CD1c-positive myeloid dendritic cell (primary cell): ENCODE data around the gene ESR2.

Source experiments
- DNase-seq: peaks from one replicate; pipeline ENCODE4 v3.0.0-alpha.2; 2016; ENCODE audit errors: extremely low spot score

Gene ESR2

DNA sequence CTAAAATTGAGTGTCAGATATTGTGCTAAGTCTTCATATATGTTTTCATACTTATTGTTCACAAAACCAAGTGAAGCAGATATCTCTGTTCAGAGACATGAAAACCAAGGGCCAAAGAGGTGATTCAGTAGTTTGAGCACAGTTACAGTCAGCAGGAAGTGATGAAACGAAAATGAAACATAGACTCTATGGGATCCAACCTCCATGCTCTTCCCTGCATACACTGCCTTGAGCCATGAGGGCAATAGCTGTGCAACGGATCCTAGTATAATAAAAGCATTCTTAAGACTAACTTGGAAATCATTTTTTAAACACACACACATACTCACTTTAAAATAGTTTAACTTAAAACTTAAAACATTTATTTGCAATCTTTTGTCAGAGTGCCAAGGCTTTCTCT lies 27.9 kb downstream of the ESR2 start:
- DNase-seq: no peak

GRCh38 chr14:64265222-64265621 lies 28.9 kb downstream of the ESR2 start:
- DNase-seq: peak; percentile 1

DNA sequence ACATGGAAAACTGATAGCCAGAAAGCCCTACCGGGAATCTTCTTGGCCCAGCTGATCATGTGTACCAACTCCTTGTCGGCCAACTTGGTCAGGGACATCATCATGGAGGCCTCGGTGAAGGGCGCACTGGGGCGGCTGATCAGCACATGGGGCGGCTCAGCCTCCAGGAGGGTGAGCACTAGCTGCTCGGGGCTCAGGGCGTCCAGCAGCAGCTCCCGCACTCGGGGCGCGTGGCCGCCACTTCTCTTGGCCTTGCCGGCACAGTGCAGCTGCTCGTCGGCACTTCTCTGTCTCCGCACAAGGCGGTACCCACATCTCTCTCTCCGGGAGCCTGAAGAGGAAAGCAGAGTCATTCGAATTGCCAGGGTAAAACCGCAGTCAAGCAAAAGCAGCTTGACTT lies 33.8 kb downstream of the ESR2 start:
- DNase-seq: no peak

DNA sequence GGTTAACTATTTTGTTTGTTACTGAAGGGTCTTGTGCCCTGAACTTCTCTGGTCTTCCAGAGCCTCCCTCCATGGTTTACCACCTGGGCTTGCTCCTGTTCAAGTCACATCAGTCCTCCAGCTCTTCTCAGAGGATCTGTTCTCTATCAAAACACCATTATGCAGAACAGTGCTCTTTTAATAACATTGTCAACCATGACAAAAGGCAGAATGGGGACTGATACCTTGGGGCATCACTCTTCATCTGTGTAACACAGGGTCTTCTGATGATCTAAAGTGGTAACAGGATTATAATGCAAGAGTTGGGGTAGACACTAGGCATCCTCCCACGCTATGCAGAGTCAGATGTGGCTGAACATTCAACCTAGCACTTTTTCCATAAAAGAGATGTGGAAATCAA lies 38.4 kb downstream of the ESR2 start:
- DNase-seq: no peak

DNA sequence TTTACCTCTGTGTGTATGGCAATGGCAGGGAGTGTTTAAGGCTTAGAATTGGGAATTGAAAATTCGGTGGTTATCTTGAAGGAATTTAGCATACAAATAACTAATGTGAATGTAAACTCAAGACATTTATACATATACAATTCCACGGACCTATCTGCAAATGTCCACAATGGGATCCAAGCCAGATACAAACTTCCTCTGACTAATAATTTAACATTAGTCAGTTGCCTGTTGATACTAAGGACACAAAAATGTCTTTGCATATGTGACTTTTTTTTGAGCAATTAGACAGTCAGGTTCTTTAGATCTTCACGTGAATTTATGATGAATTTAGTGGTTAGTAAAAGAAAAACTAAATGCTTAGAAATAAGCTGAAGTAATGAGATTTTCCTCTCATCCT lies 40.5 kb downstream of the ESR2 start:
- DNase-seq: no peak

GRCh38 chr14:64249363-64249762 lies 44.8 kb downstream of the ESR2 start:
- DNase-seq: no peak

DNA sequence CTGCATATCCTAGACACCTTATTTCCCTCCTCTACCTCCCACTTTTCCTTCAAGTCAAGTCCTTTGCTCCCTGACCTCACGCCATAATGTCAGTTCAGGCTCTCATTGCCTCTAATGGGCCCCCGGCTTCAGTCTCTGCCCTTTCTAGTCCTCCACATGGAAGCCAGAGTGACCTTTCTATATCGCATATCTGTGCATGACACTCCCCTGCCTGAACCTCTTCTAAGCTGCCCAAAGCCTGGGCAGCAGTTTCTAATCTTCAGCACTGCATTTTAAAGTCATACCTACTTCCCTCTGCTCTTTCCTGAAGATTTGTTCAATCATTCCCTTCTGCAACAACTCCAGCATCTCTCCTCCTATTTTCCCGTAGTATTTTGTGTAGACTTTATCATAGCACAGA lies 45.5 kb downstream of the ESR2 start:
- no peak for DNase-seq

- DNase-seq: no peak
Observed at GRCh38 chr14:64247195-64247594, 47.0 kb downstream of the ESR2 start.

- no peak for DNase-seq
Observed at GRCh38 chr14:64246688-64247087, 47.5 kb downstream of the ESR2 start.

DNA sequence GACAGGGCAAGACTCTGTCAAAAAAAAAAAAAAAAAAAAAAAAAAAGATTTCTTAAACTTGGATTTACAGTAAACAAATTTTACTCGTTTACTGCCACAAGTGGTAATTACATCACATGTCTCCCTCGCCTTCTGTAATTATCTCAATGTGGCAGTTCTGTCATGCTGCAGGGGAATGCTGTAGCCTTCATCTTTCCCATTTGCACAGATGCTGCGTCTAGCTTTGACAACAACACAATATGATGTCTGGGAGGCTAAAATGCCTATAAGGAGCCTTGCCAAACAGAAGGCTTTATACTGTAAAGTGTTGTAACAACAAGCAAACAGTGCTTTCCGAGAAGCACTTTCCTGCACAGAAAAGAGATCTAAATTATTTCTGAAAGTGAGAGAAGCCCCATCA lies 48.7 kb downstream of the ESR2 start:
- DNase-seq: no peak

DNA sequence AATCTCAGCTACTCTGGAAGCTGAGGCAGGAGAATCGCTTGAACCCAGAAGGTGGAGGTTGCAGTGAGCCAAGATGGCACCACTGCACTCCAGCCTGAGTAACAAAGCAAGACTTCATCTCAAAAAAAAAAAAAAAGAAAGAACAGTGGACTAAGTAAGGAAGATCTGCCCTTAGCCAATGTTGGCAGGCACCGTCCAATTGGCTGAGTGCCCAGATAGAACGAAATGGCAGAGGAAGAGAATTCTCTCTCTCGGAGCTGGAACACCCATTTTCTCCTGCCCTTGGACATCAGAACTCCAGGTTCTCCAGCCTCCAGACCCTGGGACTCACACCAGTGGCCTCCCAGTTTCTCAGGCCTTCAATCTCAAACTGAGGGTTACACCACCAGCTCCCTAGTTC lies 49.9 kb downstream of the ESR2 start:
- no peak for DNase-seq

DNA sequence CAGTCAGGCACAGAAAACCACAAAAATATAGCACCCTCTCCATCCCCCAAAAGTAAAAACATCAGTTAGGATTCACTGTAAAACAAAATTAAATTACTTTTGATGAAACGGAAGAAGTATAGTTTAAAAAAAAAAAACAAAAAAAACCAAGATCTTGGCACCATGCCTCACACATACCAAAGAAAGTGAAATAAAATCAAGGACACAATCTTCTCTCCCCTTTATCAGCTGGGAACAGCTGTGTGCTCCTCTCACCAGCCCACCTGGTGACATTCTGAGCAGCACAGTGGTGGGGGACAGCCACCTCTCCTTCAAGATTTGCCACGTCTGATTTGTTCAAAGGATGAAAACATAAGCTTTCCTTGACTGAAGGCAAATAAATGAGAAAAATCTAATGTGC lies 55.5 kb downstream of the ESR2 start:
- no peak for DNase-seq

DNA sequence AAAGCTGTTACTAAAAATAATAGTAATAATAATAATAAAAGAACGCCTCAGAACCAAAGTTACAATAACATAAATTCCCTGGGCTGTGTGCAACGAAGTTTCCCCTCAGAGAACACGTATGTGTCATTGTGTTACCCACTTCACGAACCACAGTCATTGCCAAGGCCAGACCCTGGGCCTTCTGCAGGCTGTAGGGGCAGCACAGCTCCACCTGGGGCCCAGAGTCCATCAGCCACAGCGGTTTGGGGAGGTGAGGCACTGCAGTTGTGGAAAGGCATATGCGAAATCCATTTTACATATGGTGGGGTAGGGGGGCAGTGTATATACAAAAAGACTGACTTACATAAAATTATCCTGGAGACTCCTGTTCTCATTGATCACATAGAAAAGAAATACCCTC lies 56.1 kb downstream of the ESR2 start:
- no peak for DNase-seq

DNA sequence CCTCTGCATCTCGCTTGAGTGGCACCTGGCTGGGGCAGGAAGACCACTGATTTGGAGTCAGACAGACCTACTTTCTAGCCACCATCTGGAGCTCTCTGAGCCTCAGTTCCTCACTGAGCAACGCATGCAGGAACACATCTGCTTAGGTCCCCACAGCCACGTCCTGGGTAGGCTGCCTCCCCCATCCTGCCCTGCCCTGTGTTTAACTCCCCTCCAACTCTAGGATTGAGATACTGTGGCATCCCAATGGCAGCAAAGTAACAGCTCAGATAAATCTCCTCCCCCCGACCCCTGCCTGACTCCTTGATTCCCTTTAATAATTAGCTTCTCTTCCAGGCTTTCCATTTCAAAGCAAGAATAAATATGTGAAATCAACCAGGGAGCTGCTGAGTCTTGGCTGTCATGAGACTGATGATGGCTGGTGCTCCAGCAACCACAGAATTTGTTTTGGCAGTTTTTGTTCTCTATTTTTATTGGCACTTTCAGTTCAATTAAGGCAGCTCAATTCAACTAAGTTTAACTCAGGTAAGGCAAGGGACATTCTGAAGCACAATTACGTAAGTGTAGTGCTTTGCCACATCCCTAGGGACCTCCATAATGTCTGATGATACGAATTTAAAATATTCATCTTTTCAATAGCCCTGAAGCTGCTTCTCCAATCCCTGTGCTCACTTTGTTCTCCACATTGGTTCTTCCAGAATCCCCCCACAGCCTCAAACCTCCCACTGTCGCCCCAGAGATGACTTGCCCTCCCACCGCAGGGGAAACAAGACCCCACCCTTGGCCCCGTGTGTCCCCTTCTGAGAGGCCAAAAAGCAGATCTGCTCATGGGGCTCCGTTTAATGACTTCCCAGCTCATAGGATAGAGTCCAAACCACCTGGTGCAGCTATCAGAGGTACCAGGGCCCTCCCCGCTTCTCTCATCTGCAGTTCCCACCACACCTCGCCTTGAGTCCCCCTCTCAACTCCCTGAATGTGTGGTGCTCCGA lies 58.2 kb downstream of the ESR2 start:
- DNase-seq: no peak

- no peak for DNase-seq
Observed at GRCh38 chr14:64234877-64235651, 59.1 kb downstream of the ESR2 start.

- no peak for DNase-seq
Observed at GRCh38 chr14:64233531-64234190, 60.5 kb downstream of the ESR2 start.

DNA sequence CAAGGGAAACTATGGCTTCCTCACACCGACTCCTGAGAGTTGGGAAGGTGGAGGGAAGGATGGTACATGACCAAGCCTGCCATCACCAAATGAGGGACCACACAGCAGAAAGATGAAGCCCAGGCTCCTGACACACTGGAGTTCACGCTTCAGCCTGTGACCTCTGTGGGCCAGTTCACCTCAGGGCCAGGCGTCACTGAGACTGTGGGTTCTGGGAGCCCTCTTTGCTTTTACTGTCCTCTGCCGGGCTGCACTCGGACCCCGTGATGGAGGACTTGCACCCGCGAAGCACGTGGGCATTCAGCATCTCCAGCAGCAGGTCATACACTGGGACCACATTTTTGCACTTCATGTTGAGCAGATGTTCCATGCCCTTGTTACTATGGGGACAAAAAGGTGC lies 61.2 kb downstream of the ESR2 start:
- no peak for DNase-seq

DNA sequence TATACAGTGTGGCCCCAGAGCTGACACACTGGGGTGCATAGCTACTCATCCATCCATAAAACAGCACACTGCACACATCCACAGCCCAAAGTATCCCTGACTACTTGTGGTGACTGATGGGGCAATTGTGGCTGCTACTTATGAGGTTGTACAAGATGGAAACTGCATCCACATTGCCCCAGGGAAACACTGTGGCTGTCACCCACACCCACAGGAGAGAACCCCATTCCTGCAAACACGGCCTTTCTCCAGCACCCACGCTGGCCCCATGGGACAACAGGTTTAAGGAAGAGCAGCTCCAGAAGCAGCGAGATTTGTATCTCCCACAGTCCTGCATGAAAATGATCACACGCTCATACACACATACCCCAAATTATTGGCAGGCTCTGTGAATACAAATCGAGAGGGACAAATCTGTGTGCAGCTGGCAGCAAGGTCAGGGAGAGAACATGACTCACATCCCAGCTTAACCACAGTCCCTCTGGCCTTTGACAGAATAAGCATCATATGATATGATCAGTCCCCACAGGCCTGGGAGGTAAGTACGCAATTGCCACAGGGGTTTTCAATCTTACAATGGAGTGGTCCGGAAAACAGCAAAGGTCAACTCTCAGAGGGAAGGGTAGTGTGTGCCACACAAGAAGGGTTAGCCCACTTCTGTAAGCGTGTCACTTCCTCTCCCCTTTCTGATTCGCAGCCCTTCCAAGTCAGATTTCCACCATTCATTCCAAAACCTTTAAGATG lies 61.9 kb downstream of the ESR2 start:
- DNase-seq: no peak

DNA sequence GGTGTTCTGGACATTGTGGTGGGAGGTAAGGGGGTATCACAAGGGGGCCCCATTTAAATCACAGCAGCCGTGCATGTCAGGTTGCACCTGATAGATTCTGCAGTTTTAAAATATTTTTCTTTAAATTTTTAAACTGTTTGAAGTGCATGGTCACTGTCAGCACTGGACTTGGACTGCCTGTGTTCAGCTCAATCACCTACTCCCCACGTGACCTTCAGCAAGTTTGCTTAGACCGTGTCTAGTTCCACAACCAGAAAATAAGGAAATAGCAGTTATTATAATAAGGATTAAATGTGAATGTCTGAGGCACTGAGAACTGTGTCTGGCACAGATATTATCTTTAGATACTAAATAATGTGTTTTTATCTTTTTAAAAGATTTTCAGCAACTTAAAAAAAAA lies 64.7 kb downstream of the ESR2 start:
- DNase-seq: no peak

GRCh38 chr14:64227856-64228255 lies 66.3 kb downstream of the ESR2 start:
- no peak for DNase-seq

- no peak for DNase-seq
Observed at GRCh38 chr14:64225151-64225757, 68.9 kb downstream of the ESR2 start.
